ENCODE measurements around the gene UGT3A2. TPM values are rescaled to one million over a fixed set of nuclear protein-coding genes. Genes with fewer than 3 reads are reported as not detected.

UGT3A2 gene, protein sequence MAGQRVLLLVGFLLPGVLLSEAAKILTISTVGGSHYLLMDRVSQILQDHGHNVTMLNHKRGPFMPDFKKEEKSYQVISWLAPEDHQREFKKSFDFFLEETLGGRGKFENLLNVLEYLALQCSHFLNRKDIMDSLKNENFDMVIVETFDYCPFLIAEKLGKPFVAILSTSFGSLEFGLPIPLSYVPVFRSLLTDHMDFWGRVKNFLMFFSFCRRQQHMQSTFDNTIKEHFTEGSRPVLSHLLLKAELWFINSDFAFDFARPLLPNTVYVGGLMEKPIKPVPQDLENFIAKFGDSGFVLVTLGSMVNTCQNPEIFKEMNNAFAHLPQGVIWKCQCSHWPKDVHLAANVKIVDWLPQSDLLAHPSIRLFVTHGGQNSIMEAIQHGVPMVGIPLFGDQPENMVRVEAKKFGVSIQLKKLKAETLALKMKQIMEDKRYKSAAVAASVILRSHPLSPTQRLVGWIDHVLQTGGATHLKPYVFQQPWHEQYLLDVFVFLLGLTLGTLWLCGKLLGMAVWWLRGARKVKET
- 20.1 TPM for polyA plus RNA-seq (ENCODE audit: insufficient read length)
- long read RNA-seq, donor 1, partial matches to known transcripts, result 0 of 5 reads
- long read RNA-seq, donor 1, other reads (novel, unspliced or antisense), result 0 of 5 reads
- long read RNA-seq, donor 2, transcript UGT3A2-201 (7 exons, 2,355 nt), result major isoform, 5 of 5 reads
- long read RNA-seq, donor 2, partial matches to known transcripts, result 0 of 5 reads
- long read RNA-seq, donor 2, other reads (novel, unspliced or antisense), result 0 of 5 reads
- long read RNA-seq, donor 3, partial matches to known transcripts, result 0 of 1 reads
- long read RNA-seq, donor 3, other reads (novel, unspliced or antisense), result 0 of 1 reads
- long read RNA-seq, donor 4, result 0 reads
- long read RNA-seq, donor 5, partial matches to known transcripts, result 0 of 2 reads
- long read RNA-seq, donor 5, other reads (novel, unspliced or antisense), result 0 of 2 reads
- long read RNA-seq, donor 6, partial matches to known transcripts, result 0 of 4 reads
- long read RNA-seq, donor 6, other reads (novel, unspliced or antisense), result 0 of 4 reads
- long read RNA-seq, donor 7, transcript UGT3A2-201 (7 exons, 2,355 nt), result major isoform, 5 of 5 reads
- long read RNA-seq, donor 7, partial matches to known transcripts, result 0 of 5 reads
- long read RNA-seq, donor 7, other reads (novel, unspliced or antisense), result 0 of 5 reads
- long read RNA-seq, donor 8, partial matches to known transcripts, result 10 of 11 reads
- long read RNA-seq, donor 8, other reads (novel, unspliced or antisense), result 0 of 11 reads

DNA sequence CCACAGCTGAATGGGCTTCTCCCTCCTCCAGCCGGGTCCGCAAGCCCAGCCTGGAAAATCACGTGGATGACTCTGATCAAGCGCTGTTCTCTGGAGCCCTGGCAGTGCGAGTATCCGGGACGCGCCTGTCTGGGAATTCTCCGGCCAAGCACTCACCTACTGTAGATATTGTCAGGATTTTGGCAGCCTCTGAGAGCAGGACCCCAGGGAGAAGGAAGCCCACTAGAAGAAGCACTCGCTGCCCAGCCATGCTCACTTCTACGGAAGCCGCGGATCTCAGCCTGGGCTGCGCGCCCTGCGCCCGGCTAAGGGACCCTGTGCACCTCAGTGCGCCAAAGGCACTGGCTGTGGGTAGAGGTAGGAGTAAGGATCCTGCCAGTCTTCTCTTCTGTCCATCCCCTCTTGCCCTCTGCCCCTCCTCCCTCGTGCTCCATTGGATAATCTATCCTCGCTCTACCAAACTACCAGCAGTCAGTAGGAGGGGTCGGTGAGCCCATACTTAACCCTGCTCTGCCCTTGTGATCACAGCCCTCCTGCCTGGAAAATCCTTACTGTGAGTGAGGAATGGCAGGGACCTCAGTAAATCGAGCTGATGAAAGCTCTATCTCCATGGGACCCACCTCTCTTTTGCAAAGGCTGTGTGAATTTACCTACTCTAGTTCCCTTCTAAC lies at the start of gene UGT3A2:
TSS of gene UGT3A2 (minus strand) at position 343 of the 671 bp plus-strand sequence. CDS start at position 250, 93 bp downstream.
- DNase-seq, result no peak

DNA sequence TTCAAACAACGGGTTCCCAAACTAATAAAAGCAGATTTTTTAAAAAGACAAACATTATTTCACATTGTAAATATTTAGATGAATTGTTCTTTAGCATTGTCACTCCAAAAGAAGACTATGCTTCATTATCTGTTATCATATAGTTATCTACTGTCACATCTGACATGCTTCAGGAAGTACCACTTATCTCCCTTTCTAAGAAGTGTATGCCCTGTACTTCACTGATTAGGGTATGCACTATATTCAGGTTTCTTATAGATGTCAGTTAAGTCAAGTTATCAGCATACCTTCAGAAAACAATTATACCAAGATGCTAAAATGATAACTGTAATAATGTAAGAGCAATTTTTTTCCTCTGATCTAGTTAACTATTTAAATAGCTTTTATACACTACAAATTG lies 44.6 kb upstream of the UGT3A2 start:
- no peak for DNase-seq

DNA sequence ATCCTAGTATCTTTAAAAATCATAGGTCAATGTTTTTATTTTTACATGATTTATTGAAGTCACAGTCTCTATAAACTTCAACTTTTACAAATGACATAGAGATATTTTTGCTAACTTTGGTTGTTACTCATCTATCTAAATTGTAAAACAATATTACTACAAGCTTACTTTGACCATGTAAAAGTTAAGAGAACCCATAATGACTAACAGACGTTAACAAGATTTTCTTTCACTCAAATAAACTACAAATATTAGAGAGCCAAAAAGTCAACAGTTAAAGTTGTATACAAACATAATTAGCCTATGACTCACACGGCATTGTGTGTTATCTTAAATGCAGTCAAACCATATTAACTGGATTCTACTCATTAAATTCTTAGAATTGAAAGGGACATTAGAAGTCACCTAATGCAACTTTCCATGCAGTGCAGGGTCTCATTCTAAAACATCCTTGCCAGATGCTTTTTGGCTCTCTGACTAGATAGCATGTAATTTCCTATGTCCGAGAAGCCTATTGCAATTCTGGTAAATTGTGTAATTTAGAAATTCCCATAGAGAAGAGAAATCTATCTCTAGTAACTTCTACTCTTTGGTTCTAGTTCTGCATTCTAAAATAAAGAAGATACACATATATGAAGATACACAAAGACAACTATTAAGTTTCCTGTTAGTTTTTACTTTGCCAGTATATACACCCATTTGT lies 42.2 kb upstream of the UGT3A2 start:
- no peak for DNase-seq

DNA sequence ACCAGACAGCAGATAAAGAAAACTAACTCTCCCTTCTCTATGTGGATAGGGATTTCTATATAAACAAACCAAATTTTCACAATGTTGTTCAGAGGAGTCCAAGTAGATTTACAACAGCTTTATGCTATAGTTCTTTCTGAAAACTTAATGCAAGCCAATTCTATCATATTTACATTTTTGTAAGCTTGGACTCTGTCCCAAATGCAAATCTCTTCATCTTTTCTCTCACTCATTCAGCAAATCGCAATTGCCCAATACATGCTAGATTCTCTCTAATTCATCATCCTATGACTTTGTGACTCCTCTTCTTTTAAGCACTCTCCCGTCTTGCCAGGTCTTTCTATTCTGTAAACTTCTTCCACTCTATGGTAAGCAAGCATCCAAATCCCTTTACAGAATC lies 39.1 kb upstream of the UGT3A2 start:
- DNase-seq, result no peak

DNA sequence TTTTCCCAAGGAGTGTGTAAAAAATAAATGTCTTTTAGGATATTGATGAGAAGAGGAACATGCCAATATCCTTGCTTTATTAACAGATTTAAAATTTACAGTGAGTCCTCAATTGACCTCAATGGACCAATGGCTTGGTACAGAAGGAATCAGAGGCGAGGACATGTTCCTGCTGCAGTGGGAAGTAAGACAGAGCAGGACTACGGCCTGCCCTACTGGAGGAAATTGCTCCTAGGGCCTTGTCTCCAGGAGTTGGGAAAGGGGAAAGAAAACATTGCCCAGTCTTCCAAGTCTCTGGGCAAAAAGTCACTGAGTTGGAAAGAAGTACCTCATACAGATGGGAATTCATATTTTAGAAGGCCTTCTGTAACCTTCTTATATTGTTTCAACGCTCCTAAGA lies 33.1 kb upstream of the UGT3A2 start:
- DNase-seq, result no peak

DNA sequence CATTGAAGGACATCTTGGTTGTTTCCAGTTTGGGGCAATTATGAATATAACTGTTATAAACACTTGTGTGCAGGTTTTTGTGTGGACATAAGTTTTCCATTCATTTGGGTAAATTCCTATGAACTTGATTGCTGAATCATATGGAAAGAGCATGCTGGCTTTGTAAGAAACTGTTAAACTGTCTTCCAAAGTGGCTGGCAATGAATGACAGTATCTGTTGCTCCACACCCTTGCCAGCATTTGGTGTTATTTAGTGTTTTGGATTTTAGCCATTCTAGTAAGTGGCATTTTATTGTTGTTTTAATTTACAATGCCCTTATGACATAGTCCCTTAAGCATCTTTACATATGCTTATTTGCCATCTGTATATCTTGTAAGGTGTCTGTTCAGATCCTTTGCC lies 29.8 kb upstream of the UGT3A2 start:
- DNase-seq, result no peak

DNA sequence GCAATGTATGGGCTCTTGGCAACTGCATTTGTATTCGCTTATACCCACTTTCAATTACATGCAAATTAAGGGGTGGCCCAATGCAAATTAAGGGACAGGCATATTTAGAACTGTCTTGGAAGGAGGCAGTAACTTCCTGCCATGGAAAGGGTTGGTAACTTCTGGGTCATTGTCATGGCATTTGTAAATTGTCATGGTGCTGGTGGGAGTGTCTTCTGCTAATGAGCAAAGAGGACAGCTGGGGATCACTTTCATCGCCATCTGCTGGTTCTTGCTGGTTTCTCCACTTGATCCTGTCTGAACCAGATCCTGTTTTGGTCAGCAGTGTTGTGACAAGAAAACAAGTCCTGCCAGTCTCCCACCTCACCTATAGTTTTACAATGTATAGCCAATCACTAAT lies 23.3 kb upstream of the UGT3A2 start:
- DNase-seq, result no peak

DNA sequence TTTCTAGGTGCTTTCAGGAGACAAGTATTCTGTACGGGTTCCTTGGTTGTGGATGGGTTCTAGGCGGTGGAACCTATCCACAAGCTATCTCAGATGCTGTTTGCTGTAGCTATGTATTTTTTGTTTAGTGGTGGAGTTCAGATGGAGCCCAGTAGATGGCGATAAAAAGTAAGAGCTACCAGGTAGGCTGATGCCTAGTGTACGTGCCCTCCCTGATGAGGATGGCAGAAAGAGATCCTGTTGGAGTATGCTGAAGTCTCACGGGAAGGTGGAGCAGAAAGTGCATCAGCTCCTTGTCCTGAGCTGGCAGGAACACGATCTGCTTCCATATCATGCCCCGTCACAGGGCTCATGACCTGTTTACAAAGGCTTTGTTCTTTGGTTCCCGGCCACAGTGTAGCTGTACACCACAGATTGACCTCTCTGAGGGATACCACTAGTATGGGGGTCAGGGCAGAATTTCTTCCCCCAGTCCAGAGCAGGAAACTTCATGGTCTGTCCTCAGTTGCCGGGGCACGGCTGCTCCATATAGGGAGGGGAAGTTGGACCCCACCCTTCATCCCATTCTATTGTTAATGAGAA lies 12.6 kb upstream of the UGT3A2 start:
- DNase-seq, result peak; percentile 46

DNA sequence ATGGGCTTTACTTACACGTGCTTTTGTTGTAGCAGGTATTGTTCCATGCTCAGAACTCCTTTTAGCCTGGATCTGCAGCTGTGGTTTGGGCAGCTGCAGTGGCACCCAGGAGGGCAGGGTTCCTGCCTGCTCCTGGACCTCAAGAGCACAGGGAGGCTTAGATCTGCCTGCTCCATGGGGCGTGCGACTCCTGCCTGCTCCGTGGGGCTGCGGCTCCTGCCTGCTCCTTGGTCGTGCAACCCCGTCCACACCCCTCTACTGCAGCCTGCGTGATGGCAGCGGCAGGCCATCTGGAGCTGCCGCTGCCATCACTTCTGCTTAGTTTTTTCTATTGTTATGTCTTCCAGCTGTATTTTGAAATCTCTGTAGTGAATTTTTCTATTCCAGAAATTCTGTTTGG lies 11.7 kb upstream of the UGT3A2 start:
- no peak for DNase-seq

DNA sequence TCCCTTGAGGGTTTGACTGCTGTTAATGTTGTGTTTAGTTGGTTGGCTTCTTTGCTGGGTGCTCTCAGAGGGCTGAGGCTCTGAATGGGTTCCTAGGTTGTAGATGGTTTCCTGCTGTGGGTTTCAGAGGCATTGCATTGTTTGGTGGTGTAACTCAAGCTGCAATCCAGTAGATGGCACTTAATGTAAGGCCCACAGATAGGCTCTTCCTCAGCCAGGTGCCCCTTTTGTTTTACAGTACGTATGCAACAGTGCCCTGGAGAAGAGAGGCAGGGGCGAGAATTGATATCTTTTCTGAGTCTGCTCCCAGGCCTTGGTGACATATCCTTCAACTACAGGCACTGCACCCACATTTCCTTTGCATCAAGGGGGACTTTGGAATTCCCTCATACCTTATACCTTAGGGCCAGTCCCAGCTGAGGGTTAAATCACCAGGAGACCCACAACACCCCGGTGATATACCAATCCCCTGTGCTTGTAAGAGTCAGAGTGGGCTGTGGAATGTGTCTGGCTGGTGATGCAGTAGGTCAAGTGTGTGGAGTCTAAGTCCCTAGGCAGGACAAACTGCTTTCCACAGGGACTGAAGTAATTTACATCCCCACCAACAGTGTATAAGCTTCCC lies 7.0 kb upstream of the UGT3A2 start:
- DNase-seq, result no peak

DNA sequence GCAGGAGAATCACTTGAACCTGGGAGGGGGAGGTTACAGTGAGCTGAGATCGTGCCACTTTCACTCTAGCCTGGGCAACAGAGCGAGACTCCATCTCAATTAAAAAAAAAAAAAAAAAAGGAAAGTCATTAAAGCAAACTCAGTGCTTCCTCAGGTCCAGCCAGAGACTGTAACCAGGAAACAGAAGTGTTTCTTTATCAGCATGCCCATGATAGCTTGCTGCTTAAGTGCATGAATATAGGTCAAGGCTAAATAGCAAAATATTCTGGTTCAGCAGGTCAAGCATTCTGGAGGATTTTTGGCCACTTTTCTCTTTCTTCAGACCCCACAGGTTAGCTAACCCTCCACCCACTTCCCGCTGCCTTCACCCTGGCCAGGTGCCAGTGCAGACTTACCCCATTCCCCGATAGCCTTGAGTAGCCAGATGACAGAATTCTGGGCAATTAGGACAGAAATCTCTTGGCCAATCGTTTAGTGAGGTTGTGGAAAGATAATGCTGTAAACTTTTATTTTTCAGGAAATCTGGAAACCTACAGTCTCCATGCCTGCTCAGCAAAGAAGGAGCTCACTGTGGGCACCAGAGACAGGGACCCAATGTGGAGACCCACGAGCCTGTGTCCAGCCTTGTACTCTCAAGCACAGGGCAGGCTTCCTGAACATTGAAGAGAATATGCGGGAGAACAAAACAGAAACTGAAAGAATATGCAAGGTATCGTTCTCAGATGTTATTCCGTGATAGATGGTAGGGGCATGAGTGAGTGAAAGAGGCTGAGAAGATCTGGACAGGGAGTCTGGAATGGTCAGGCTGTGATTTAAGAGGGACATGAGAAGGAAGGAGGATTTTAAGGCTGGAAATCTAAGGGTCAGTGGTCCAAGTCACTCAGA lies 4.2 kb upstream of the UGT3A2 start:
- no peak for DNase-seq

DNA sequence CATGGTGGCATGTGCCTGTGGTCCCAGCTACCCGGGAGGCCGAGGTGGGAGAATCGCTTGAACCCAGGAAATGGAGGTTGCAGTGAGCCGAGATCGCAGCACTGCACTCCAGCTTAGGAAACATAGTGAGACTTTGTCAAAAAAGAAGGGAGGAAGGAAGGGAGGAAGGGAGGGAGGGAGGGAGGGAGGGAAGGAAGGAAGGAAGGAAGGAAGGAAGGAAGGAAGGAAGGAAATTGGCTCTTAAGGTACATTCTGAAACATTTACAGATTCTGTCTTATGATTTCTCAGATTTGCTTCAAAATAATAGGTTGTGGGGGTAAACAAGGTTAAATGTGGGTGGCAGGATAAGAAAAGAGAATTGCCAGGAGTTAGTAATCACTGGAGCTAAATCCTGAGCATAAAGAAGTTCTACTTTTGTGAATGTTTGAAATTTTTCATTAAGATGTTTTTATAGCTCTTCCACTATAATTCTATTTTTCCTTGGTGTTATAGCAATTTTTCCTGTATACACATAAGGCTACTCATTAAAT lies 2.1 kb upstream of the UGT3A2 start:
- no peak for DNase-seq

DNA sequence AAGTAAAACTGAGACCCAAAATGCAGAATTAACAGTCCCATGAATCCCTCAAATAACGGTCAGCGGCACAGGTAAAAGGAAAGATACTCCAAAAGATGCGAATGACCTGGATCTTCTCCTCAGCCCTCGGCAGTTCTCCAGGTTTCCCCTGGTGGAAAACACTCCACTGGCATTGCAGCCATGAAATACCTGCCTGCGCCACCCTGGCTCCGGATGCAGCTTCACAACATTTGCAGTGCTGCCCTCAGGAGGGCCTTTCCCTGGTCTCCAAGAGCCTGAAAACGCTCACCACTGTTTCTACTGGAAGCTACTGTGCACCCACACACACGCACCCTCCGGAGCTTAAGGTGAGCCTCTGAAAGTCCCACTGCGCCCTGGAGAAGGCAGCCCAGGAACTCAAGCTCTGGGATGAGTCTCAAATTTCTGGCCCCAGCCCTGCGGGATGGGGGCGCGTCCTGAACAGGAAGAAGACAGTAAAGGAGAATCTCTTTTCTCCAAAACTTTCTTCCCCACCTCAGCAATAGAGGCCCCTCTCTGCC lies 612 bp downstream of the UGT3A2 start:
- DNase-seq, result no peak

DNA sequence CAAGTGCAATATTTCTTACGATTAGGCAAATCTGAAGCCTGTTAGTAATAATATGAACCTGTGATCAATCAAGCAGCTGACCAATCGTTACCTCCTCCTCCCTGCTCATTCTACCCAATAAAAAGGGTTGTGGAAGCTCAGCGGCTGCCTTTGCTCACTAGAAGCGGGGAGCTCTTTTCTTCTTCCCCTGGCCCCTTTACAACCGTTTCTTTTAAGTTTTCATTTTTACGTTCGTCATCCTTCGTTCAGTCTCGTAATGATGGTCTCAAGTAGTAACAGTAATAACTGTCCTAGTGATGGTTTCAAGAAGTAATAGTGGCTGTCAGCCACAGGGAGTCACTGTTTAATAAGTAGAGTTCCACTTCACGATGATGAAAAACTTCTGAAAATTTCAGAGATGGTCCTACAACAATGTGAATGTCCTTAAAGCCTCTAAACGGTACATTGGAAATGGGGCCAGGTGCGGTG lies 6.2 kb downstream of the UGT3A2 start:
- no peak for DNase-seq

DNA sequence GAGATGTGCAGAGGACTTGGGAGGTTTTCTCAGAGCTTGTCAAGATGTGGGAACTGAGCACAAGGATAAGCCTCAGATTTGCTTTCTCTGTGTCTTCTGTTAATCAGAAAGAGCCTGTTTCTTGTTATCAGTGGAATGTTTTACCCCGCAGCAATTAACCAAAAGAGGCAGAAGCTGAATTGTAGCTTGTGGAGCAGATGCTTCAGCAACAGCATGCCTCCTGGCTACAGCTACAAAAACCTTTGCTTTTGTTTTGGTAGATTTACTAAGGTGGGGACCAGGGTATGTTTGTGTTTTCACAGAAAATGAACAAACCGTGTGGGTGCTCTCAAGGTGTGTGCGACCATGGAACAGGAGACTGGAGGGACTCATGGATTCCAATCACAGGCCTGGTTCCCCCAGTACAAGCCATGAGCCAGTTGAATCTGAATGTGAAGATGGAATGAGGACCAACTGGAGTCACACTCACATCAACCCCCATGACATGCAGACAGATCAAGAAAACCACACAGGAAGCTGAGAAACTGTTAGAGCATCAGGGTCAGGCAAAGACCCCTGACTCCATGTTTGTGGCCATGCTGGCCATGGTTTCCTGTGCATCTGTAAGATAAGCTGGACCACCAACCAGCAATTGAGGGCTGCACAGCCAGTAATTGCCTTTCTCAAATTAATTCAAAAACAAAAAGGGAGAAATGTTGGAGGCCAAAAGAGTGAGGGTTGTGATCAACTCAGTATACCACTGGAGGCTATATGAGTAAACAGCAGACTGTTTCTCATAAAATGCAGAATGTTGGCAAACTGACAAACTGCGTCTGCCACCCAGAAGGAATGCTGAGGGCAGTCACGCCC lies 6.9 kb downstream of the UGT3A2 start:
- no peak for DNase-seq

DNA sequence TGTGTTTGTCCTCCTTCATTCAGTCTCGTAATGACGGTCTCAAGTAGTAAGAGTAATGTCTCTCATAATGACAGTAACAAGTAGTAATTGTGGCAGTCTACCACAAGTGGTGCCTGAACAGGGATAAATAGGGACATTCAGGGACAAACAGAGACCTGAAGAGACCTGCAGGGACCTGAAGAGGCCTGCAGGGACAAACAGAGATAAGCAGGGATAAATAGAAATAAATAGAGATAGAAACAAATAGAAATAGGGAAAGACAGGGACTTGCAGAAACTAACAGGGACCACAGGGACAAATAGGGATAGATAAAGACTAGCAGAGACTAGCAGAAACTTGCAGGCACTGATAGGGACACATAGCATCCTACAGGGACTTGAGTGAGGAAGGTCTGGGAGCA lies 7.9 kb downstream of the UGT3A2 start:
- DNase-seq, result no peak

DNA sequence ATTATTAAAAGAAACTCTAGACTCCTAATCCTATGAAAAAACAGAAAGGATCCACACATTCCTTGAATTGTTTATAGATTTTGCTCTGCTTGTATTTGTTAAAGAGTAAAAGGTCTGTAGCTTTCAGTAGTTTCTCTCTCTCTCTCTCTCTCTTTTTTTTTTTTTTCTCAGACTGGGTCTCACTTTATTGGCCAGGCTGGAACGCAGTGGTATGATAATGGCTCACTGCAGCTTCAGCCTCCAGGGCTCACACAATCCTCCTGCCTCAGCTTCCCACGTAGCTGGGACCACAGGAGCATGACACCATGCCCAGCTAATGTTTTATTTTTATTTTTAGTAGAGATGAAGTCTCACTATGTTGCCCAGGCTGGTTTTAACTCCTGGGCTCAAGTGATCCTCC lies 9.3 kb downstream of the UGT3A2 start:
- DNase-seq, result no peak

DNA sequence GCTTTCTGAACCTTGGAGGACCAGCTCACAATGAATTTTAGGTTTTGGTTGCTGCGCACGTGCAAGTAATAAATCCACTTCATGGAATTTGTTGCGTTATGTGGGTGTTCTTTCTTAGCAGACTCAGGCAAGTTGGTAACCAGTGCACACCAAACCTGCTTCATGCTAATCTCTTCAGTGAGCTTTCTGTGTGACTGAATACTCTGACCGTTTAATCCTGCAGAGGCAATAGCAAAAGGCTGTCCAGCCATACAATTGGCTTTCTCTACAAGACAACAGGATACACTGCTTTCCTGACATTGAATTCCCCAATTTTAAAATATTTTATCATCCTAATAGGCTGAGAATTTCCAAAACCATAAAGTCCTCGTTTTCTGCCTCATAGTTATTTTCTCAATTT lies 10.3 kb downstream of the UGT3A2 start:
- no peak for DNase-seq
